ENCODE measurements around the gene ETS1.

ETS1 gene

GRCh38 chr11:128487978-128488377 lies 99.4 kb downstream of the ETS1 start:
- DNase-seq = no peak

DNA sequence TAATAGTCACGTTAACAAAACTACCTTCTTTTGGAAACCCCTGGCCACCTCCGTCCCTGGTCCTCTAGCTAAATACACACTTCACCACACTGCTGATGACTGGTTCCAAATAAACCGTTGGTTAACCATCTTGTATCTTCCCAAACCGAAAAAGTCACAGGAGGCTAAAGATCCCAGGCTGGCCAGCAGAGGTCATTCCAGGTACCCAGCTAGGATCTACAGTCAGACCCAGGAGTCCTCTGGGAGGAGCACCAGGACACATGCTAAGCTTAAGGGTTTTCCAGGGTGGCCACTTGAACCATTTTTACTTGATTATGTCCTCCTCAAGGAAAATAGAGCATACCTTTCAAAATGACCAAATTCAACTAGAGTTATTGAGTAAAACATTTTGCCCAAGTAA lies 103.2 kb downstream of the ETS1 start:
- no peak for DNase-seq

DNA sequence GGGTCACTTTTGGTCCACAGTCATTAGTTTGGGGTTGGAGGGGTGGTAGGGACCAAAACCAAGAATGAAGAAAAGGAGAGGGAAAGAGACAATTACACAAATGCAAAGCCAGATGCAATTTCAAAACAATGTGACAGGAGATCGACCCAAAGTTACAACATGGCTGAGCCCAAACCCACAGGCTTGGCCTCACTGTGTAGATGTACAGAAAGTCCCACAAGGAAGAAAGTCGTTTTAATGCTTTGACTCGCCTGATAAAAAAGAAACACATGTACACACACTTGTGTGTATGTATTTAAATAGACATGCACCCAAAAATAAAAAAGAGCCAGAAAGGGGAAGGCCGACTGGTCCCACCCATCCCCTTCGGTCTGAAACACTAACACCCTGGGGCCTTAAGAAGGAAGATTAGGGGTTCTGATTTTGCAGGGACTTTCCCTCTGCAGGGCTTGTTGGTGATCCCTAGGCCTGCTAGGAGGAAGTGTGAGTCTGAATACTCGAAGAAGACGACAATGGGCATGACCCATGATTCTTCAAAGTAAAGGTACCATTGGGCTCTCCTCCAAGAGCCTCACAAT lies 104.1 kb downstream of the ETS1 start:
- no peak for DNase-seq

DNA sequence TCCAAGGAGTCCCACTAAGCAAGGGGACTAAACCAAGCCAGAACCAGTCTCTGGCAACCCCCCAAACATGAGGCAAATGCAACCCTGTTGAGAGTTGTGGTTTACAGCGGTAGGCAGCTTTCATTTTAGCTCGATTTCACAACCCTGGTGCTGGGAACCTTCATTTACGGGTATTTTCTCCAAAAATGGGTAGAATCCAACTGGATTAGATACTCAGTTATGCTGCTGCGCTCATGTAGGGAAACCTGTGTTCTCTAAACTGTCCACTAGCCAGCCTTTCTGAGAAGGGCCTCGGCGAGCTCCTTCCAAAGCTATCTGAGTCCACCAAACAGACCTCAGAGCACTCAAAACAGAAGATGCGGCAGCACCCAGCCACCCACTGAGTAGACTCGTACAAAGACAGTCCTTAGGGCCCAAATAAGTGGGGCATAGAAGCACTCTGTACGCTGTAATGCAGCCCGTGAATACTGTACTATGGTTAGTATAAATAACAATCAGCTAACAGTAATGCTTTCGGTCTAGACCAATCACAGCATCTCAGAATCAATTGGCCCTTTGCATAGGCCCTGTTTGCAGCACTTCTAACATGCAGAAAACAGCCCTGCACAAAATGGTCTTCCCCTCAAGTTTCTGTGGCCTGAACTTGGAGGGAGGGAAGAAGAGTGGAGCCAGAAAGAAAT lies 104.7 kb downstream of the ETS1 start:
- DNase-seq = no peak

DNA sequence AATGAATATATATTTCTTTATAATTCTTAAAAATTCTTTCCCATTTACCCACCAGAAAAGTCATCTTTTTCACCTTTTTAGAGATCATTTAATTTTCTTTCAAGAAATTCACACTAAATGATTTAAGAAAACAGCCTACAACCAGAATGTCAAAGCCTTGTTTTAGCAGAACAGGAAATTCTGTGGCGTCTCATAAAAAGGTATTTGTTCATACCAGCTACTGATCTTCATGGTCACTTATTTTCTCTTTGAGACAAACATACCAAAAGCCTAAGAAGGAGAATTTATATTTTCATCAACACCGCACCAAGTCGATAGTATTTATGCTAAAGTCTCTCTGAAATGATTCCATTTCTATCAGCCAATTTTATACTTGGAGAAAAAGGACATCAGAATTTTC lies 105.3 kb downstream of the ETS1 start:
- DNase-seq = no peak

DNA sequence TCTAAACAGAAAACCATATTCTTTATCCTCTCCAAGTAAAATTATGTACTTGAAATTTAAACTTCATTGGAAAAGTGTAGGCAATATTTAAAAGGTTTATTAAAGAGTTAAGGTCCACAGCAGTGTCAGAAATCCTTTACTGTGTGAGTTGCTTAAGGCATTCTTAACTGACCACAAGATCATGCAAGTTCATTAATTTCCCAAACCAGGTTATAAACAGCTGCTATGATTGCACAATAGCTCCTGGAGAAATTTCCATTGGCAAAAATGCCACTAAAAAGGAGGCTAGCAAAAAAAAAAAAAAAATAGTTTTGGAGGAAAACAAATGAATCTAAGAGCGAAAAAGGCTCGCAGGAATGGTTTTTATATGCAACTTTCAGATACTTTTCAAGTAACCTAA lies 106.2 kb downstream of the ETS1 start:
- no peak for DNase-seq

DNA sequence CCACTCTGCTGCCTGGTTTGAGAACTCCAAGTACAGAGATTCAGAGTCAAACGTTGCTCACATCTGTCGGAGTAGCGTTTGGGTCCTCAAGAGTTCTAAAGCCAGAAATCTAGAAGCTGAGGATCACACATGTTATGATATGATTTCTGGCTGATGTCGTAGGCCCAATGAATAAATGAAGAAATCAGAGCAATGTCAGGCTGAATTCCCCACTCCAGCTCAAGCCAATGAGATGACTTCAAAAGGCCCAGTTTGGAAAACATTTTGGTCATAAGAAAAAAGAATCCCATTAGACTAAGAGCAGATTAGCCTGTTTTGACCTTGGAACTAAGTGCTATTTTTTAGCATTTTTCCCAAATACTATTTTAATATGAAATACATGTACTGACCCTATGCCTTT lies 106.7 kb downstream of the ETS1 start:
- DNase-seq = no peak

DNA sequence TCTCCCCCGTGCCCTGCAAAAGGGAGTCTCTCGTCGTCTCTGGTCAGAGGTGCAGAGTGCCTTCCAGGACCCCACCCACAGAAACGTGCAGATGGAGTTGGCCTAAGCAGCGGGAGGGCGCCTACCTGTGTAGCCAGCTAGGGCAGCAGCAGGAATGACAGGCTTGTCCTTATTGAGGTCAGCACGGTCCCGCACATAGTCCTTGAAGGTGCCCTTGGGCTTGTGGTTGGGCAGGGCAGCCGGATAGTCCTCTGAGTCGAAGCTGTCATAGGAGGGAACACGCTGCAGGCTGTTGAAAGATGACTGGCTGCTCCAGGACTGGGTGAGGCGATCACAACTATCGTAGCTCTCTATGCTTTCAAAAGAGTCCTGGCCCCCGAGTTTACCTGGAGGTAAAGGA lies 107.3 kb downstream of the ETS1 start:
- no peak for DNase-seq

- DNase-seq = no peak
Observed at GRCh38 chr11:128479144-128479543, 108.2 kb downstream of the ETS1 start.

DNA sequence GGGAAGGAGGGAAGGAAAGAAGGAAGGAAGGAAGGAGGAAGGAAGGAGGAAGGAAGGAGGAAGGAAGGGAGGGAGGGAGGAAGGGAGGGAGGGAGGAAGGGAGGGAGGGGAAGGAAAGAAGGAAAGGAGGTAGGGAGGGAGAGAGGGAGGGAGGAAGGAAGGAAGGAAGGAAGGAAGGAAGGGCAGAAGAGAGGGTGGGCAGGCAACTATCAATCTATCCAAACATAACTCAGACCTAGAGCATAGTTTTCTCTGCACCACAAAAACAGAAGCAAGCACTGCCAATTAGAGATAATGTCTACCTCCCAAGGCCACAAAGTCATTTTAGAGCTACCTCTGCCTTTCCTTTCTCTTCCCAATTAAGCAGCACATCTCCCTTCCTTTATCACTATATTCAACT lies 109.1 kb downstream of the ETS1 start:
- no peak for DNase-seq

- no peak for DNase-seq
Observed at GRCh38 chr11:128477811-128478210, 109.5 kb downstream of the ETS1 start.

- no peak for DNase-seq
Observed at GRCh38 chr11:128477278-128477677, 110.1 kb downstream of the ETS1 start.

GRCh38 chr11:128476729-128477128 lies 110.6 kb downstream of the ETS1 start:
- no peak for DNase-seq

DNA sequence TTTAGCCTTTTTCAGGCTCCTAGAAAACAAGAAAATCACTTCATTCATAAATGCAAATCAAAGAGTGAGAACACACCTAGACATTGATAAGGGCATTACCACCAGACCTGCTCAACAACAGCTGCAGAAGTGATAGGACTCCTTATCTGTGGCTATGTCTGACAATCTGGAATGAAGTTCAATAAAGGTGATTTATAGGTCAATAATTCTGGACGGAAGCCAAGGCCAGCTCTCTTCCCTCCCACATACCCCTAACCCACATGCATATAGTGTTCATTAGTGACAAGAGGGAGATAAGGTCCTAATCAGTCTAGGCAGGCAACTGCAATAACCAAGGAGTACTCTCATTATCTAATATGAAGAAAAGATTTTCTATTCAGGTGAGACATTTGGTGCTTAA lies 111.3 kb downstream of the ETS1 start:
- DNase-seq = no peak

GRCh38 chr11:128474036-128474874 lies 113.1 kb downstream of the ETS1 start:
- DNase-seq = no peak

DNA sequence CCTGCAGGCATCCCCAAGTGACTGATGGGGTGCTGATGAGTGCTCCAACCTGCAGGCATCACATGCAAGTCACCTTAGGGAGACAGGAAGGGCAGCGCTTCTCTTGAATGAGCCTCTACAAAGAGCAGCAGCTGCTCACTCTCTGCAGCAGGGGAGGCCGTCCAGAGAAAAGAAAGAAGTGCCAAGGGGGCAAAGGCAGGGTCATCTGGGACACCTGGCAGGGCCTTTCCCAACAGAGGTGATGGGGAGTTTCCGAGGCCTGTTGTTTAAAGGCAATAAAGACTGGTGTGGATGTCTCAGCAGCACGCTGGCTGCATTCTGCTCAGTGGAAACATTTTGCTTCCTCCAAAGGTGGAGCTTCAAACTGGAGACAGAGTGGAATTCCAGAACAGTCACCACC lies 113.7 kb downstream of the ETS1 start:
- DNase-seq = no peak

GRCh38 chr11:128472128-128473089 lies 114.9 kb downstream of the ETS1 start:
- DNase-seq = no peak

- no peak for DNase-seq
Observed at GRCh38 chr11:128471138-128471661, 116.2 kb downstream of the ETS1 start.

DNA sequence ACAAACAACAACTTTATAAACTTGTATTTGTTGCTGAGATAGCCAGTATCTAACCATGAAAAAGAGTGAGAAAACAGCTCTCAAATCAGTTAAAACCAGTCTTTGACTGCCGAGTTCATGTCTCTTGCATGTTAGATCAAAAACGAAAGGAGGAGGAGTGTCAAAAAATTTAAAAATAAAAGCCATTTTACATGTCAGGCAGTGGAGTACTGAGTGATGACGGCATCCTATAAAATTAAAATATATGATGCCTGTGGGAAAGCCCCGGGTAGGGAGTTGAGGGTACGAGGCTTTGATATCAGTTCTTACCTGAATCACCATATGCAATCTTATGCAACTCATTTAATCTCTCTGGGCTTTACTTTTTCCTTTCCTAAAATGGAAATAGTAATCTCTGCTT lies 117.3 kb downstream of the ETS1 start:
- DNase-seq = no peak

GRCh38 chr11:128469220-128469619 lies 118.1 kb downstream of the ETS1 start:
- no peak for DNase-seq

- DNase-seq = no peak
Observed at GRCh38 chr11:128468111-128468510, 119.2 kb downstream of the ETS1 start.
